ENCODE measurements around the gene TRIO.
A peak's percentile ranks its signal among the peaks of the same experiment; 100 is the strongest.

- TF ChIP-seq CTCF (IDR thresholded peaks at IDR 0.05; ENCODE audit: extremely low read depth in 1 of 2, insufficient read depth in 1 of 2, low read depth in 1 of 2, low read length in 2 of 2) (no peak), EZH2 (IDR thresholded peaks at IDR 0.05; ENCODE audit: borderline replicate concordance, low read depth, low read length, severe bottlenecking) (no peak), POLR2AphosphoS5 (IDR thresholded peaks at IDR 0.05; ENCODE audit: insufficient read depth, low read depth, low read length) (peak; percentile 92), FOS (IDR thresholded peaks at IDR 0.05; ENCODE audit: borderline replicate concordance, insufficient read depth, low read length) (peak; percentile 98), POLR2A (IDR thresholded peaks at IDR 0.05; ENCODE audit: low read depth, low read length) (peak; percentile 14), MAX (IDR thresholded peaks at IDR 0.05; ENCODE audit: insufficient read depth, insufficient read length) (no peak), MYC (IDR thresholded peaks at IDR 0.05; ENCODE audit: low read depth, low read length) (no peak)
These were observed 125.0 kb downstream of the TRIO start for GRCh38 chr5:14267991-14268708.
